Skin of body (tissue), 2 donors: ENCODE data around the gene FSTL5. TPM values are rescaled to one million over a fixed set of nuclear protein-coding genes. Genes with fewer than 3 reads are reported as not detected.

Source experiments
- DNase-seq: peaks from one replicate; lab custom pipeline; 2025; lab: John Stamatoyannopoulos, UW
- total RNA-seq: library from RNA; depleted of rRNA; stranded (reverse); fragments of >200 nt; gene quantifications from one replicate; pipeline ENCODE4 v1.2.3, GENCODE V29; 2014

The FSTL5 gene
- total RNA-seq, 1 donor from 2014 or later, result 4.9 TPM

DNA sequence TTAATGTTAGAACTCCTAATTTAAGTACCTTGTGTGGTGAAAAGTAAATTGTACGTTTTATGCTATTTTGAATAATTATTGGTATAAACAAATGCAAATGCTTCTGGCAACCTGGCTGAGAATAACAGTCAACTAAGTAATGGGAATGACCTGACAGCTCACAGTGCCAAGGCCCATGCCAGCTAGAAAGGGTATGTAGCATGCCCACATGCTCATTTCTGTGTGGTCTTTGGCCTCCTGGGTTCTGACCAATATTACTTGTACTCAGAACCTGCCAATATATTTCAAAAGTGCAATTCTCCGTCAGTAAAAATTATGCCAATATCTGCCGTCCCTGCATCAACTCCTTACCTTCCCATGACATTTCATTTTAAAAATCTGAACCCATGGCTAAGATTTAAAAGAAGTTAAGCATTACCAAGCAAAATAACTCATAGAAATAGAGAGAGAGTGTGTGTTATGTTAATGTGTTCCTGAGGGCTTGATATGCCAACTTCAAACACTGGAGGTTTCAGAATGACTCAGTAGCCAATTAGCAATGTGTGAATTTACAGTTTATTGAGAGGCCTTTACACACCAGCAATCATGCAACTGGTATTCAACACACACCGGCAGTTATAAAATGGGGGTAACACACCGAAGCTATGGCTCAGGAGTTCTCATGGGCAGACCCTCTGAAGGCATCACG lies 820.8 kb downstream of the FSTL5 start:
- DNase-seq, result no peak

DNA sequence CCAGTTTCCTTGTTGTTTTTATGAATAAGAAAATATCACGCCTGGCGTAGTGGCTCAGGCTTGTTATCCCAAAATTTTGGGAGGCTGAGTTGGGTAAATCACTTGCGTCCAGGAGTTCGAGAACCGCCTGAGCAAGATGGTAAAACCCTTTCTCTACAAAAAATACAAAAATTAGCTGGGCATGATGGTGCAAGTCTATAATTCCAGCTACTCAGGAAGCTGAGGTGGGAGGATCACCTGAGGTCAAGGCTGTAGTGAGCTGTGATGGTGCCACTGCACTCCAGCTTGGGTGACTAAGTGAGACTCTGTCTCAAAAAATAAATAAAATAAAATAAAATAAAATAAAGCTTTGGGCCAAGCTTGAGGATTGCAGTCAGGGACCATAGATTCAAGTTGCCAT lies 827.2 kb downstream of the FSTL5 start:
- no peak for DNase-seq

DNA sequence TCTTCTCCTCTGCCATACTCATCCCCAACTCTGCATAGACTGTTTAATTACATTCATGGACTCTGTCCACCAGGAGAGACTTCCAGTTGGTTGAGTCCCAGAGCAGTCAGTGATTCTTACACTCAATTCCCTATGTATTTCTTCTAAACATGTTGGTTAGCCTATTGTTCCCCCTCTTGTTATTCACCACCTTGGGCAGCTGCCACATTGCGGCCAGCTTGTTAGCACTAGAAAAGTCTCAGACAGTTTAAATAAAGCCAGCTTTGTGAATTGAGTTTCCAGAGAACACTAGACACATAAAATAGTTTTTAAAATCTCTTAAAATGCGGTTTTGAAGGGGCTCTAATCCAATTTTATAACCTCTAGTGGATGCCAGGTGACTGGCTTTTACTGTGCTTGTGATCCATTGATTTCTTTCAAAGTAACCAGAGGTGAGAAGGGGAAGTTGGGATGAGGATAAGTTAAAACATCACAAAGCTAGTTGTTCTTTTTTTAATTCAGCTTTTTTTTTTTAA lies 827.7 kb downstream of the FSTL5 start:
- DNase-seq, result peak; percentile 22
